Ramos (cell line): Measurements from ENCODE around the gene NPRL2.

Experiments used
- in situ Hi-C: fragments of 300-500 bp; cut with MboI; formaldehyde crosslinking; loops from one replicate; pipeline ENCODE4 v1.14.3; 2022; ENCODE audit warnings: low sequenced_read_pairs; ENCODE audit not compliant: unreplicated experiment

The NPRL2 gene

DNA sequence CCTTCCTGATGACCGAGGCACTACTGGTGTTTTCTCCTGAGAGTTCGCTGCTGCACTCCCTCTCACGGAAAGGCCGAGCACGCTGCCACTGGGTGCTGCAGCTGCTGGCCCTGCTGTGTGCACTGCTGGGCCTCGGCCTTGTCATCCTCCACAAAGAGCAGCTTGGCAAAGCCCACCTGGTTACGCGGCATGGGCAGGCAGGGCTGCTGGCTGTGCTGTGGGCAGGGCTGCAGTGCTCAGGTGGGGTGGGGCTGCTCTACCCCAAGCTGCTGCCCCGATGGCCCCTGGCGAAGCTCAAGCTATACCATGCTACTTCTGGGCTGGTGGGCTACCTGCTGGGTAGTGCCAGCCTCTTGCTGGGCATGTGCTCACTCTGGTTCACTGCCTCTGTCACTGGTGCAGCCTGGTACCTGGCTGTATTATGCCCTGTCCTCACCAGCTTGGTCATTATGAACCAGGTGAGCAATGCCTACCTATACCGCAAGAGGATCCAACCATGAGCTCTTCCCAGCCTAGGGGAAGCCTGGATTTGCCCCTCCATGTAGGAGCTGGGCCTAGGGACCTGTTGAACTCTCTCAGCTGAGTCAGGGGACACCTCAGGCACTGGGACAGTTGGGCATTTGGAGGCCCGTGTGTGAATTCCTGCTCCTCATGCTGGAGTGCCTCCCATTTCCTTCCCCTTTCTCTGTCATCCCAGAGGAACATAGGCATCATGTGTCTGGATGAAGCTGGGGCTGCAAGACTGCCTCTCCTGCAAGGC is 2.9 kb upstream of the NPRL2 start:
- in situ Hi-C loops, result no loop called here

DNA sequence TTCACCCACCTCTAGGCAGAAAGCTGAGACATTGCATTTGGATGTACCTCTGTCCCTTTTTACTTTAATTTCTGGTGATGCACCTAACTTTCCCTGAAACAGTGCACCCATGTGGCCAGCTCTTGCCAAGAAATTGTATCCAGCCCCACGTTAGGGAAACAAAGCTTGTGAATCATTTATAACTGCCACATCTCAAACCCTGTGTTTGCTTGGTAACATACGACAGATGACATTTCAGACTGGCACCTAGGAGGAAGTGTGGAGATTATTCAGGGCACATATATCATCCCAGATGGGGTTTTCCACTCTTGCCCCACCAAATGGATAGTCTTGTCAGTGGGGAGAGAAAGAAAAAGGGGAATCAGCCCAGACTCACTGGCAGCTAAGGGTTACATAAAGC is 2.2 kb upstream of the NPRL2 start:
- in situ Hi-C loops, result no loop called here

DNA sequence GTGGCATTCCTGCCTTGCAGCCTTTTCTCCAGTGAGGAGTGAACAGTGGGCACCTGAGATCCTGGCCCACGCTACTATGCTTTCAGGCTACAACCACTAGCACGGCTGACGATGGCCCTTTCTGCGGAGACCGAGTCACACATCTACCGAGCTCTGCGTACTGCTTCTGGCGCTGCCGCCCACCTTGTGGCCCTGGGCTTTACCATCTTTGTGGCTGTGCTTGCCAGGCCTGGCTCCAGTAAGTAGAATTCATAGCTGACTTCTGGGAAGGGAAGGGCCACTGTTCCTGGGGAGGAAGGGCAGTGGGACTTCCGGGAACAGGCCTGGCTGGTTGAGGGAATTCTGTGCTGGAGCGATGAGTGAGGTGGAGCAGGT is 735 bp upstream of the NPRL2 start:
- in situ Hi-C loops, result no loop called here

DNA sequence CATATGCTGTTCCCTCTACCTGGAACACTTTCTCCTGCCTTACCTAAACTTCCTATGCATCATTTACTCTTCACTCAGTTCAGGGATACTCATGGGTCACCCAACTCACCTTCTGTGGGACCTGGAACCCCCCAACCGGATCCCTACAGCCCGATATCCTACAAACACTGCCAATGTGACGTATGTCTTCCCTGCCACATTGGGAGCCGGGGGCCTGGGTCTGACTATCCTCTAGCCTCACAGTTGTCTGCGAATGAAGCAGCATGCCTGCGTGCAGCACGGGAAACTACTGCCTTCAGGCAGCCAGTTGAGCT is 405 bp downstream of the NPRL2 start:
- in situ Hi-C loops, result no loop called here

DNA sequence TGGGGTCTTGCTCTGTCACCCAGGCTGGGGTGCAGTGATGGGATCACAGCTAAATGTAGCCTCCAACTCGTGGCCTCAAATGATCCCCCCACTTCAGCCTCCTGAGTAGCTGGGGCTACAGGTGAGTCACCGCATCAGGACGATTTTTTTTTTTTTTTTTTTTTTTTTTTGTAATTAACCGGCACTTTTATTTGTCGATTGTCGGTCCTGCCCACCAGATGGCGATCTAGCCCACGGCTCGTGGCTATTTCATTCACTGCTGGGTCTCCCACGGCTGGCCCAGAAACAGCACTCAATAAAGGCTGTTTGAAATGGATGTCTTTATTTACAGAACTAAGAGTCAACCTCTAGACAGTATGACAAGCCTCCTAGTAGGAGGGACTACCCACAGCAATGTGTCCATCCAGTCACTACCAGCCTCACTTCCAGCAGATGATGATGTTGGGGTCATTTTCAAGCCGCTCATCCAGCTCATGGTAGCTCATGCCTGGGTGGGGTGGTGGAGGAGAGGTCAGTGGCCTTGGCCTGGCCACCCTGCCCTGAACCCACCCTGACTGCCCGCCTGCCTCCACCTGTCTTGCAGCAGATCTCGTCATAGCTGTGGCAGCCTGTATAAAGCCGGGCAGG is 3.3 kb downstream of the NPRL2 start:
- in situ Hi-C loops, result no loop called here

DNA sequence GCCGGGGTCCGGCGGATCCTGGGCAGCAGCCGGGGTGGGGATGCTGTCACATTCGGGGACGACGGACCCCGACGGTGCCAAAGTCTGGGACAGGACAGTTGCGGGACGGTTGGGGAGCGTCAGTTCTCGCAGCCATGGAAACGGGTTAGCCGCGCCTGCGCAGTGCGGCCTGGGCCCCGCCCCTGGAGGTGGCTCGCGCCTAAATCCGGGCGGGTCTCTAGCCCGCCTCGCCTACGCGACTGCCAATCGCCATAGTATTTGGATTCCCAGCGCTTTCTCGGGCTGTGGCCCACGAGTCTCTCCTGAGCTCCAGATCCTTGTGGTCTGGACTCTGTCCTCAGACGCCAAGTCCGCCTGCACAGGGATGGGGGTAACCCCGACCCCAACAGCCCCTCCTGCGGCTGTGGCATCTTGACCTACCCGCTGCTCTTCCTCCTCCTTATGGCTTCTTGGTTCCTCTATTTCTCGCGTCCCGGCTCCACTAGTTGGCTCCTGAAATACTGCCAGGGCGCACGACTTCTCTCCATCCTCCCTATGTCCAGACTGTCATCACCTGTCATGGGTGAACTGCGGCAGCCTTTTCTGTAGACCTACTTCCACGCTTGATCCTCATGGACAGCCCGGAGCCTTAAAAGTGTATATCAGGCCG is 4.9 kb downstream of the NPRL2 start, which contains the start of gene ZMYND10:
Gene ZMYND10, minus strand, starts transcription at position 147 of the 649 bp plus-strand sequence. CDS start 153 bp downstream, outside the sequence.
- in situ Hi-C loops, result no loop called here

DNA sequence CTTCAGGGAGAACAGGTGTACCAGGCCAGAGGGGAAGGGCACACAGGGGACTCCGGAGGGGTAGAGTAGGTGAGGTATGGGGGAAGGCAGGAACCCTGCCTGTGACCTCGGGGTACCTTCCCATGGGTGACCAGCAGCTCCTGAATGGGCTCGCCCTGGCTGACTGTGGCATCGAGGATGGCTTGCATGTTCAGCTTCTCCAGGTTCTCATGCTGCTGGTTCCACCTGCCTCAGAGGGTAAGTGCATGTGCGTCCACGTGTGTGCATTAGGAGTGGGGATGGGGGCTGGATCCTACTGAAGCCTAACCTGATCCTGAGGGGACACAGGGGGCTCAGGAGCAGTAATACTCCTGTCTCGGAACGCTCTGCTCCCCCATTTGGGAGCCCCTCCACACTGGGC is 5.6 kb downstream of the NPRL2 start:
- in situ Hi-C loops, result no loop called here

DNA sequence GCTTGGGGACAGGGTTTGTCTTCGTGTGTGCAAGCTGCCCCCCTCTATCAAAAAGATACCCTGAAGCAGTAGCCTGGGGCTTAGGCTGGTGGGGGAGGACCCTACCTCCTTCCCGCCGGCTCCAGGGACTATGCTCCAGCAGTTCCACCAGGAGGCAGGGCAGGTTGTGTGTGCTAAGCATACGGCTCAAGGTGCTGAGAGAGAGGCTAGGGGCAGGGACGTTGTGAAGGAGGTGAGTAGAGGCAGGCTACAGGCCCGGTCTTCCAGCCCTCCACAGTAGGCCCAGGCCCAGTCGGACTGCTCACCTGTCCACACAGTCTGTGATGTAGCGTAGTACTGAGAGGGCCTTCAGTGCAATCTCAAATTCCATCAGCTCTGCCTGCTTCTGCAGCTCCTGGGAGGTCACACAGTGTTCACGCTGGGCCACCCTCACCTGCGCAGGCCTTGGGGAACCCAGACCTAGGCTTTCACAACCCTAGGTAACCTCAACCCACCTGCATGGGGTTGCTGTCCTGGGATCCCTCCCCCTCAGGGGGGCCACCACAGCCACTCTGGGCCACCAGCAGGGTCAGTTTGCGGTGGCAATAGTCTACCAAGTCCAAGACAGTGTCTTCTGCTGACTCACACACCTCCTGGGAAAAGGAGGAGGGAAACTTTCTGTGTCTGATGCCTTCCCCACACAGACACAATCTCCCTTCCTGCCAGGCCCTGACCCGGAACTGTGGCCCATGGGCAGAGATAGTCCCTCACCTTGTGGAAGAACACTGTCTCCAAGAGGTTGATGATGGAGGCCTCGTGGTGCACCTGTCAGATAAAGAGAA is 7.6 kb downstream of the NPRL2 start:
- in situ Hi-C loops, result no loop called here

DNA sequence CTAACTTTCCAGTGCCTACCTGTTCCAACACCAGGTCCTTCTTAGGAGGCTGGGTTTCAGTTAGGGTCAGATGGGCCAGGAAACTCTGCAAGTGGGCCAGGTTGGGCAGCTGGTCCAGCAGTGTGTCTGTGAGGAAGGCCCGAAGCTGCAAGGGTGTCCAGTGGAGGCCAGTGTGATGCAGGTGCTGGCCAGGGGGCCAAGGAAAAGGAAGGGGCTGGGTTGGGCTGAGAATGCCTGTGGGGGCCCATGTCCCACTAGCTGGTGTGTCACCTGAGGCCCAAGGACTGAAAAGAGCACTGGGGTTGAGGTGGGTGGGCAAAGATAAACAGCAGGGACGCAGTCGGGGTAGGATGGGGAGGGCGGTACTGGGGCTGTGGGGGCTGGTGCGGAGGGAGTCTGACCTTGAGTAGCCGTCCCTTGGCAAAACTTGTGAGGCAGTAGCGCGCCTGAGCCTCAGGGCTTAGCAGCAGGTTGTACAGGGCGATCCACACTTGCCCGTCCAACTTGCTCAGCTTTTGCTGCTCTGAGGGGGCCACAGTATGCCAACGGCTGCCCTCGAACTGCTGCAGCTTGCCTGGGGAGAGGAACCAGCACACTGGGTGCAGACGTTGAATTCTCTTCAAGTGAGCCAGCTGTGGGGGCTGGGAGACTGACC is 8.5 kb downstream of the NPRL2 start:
- in situ Hi-C loops, result no loop called here

DNA sequence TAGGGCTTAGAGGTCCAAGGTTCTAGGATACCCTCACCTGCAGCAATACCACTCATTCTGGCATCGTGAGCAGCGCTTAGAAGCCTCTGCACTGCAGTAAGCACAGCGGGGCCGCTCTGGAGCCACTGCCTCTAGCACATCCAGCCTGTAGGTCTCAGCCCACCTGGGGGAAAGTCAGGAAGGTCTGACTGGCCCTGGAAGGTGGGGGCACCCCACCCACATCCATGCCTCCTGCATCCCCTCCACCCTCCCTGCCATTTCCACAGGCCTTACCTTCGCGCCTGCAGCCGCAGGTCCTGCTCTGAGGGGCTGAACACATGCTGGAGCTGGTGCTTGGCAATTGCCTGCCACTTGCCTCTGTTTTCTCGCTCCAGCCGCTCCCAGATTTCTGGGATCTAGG is 9.0 kb downstream of the NPRL2 start:
- in situ Hi-C loops, result no loop called here

DNA sequence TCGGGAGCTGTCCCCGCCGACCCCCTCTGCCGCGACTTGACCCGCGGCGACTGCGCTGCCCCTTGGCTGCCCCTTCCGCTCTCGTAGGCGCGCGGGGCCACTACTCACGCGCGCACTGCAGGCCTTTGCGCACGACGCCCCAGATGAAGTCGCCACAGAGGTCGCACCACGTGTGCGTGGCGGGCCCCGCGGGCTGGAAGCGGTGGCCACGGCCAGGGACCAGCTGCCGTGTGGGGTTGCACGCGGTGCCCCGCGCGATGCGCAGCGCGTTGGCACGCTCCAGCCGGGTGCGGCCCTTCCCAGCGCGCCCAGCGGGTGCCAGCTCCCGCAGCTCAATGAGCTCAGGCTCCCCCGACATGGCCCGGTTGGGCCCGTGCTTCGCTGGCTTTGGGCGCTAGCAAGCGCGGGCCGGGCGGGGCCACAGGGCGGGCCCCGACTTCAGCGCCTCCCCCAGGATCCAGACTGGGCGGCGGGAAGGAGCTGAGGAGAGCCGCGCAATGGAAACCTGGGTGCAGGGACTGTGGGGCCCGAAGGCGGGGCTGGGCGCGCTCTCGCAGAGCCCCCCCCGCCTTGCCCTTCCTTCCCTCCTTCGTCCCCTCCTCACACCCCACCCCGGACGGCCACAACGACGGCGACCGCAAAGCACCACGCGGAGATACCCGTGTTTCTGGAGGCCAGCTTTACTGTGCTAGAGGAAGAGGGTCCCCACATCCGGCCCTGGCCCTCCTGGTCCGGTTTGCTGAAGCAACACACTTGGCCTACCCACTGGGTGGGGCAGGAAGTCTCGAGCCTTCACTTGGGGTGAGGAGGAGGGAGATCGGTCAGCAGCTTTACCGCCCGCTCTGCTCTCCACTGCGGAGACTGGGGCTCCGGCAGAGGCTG is 9.9 kb downstream of the NPRL2 start, which contains the start of gene RASSF1:
Gene RASSF1, minus strand, starts transcription at position 389 of the 882 bp plus-strand sequence. Its CDS starts 31 bp downstream, at position 358.
- in situ Hi-C loops, result no loop called here

DNA sequence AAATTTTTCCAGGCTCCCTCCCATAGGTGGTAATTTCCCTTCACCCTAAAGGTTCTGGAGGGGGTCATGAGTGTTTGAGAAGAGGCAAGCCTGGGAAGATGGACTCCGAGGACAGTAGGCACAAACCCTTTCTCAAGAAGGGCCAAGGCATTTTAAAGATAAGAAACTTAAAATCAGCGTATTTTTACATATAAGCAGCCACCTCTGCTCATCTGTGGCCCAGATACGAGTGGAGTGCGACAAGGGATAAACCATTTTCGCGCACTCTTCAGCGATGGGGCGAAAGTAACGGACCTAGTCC is 10.5 kb downstream of the NPRL2 start:
- in situ Hi-C loops, result no loop called here

DNA sequence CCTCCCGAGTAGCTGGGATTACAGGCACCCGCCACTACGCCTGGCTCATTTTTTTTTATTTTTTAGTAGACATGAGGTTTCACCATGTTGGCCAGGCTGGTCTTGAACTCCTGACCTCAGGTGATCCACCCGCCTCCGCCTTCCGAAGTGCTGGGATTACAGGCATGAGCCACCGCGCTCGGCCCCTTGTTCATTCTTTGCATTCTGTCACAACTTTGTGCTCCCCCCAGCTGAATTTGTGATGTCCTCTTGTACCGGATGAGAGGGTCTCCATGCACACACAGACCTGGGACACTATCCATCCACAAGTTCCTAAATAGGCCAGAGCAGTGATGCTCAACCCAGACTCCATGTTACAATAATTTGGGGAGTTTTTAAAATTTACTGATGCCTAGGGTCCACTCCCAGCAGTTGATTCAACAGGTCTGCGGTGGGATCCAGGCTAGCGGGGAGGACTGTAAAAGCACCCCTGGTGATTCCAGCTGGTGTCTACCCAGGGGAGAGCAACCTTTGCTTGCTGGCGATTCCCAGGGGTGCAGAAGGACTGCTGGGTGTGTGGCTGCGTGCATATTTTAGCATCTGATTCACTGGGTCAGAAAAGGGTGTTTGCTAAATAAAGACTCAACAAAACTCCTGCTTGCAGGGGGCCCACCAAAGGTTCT is 11.0 kb downstream of the NPRL2 start:
- in situ Hi-C loops, result no loop called here

DNA sequence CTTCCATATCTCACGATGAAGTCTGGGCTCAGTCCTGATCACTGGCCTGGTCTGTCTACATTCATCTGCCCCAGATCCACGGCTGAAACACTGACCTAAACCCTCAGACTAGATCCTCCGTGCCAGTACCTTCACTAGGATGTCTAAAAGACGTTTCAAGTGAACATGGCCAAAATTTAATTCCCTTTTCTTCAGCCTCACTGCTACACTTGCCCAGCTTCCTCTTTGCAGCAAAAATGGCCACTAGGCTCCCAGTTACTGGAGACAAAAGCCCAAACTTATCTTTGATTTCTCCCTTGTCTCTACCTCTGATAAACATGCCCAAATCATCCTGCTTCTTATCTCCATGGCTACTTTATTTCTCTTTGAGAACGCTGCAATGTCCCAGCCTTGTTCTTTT is 11.6 kb downstream of the NPRL2 start:
- in situ Hi-C loops, result no loop called here

DNA sequence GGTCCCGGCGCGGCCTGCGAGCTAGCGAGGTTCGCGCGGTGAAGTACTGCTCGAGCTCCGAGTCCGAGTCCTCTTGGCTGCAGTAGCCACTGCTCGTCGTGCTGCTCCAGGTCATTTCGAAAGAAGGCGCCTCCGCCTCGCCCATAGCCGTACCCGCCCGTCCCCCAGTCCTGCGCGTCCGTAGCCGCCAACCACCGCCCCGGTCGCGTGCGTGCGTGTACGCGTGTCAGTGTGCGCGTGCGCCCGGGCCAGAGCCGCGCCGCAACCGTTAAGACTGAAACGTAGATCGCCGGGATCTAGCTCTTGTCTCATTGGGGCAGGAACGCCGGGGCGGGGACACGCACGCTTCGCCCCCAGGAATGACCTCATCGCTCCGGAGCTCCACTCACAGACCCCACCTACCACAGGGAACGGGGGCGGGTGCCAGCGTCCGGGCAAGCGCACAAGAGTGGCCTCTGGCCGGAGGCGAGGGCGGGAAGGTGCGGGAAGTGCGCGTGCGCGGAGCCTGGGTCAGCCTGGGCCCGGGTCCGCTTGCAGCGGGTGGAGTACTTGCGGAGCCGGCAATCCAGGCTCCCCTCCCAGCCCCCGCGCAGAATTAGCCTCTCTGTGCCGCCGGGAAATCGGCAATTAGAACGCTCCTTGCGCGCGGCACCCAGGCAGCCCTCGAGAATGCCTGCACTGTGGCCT is 13.3 kb downstream of the NPRL2 start:
- in situ Hi-C loops, result no loop called here

DNA sequence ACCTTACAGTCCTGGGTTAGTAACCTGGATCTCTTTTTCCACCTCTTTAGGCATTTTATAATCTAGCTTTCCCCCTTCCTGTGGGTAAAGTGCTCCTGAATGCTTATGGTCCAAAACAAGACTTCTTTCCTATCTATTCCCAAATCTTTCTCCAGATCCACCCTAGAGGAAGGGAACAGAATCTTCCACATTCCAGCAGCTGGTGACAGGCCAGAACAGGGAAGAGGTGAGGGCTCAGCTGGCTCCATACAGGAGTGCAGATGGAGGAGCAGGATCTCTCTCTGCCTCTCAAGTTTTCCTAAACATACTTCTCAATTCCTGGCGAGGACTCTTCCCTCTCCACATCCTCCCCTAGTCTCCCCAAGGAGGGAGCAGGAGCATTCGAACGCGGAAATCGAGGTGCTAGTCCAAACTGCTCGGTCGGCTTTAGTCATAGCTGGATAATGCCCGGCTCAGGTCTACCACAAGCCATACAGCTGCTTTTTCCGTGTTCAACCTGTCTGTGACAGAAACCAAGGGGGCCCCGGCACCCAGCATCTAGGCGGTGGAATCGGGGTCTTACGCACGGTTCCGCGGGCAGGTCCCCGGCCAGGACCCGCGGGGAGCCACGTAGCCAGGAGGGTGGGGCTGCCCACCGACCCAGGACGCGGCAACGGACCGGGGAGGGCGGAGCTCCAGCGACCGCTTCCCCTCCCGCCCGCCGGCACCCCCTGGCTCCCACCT is 14.0 kb downstream of the NPRL2 start:
- in situ Hi-C loops, result no loop called here

DNA sequence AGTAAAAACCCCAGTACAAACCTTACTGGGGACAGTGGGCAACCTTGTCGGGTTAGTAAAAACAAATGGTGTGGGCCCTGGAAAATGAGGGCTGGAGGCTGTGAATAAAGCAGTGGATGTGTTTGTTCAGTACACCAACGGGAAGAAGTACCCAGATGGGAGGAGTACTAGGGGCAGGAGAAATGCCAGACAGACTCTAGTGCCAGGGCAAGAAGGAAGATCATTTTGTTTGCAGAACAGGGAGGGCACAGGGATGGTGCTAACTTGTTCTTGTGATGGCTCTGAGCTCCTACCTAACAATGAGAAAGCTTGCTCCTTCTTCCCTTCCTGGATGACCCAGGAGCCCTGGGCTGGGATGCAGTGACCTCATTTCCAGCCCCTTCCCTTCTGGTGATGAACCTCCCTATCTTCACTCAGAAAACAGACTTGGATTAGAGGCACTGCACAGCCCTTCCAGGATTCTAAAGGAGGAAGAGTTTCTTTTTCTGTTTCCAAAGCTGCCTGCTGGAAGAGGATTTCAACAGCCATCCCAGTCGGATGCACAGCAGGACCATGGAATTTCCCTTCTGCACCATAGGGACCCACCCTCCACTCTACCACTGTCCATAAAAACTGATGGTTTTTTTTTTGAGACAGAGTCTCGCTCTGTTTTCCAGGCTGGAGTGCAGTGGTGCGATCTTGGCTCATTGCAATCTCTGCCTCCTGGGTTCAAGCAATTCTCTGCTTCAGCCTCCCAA is 16.1 kb downstream of the NPRL2 start:
- in situ Hi-C loops, result no loop called here
